CD4-positive, alpha-beta T cell treated with Interleukin-6 at 100 ng/mL for 8 hours (primary cell): ENCODE results near the gene NME7.
"Not testable (repeated sequence)": the region's sequence is repeated elsewhere in the genome, so short reads cannot be mapped to it uniquely, and the experiment has no call there.

Experiments used
- DNase-seq: peaks from one replicate; pipeline ENCODE4 v3.0.0-alpha.2; 2020; ENCODE audit warnings: mixed read lengths, low spot score

Gene NME7

GRCh38 chr1:169234780-169235179, 132.8 kb downstream of the NME7 start:
- no peak for DNase-seq

GRCh38 chr1:169217636-169218035, 150.0 kb downstream of the NME7 start:
- DNase-seq, result no peak

GRCh38 chr1:169214598-169214997, 153.0 kb downstream of the NME7 start:
- no peak for DNase-seq

DNA sequence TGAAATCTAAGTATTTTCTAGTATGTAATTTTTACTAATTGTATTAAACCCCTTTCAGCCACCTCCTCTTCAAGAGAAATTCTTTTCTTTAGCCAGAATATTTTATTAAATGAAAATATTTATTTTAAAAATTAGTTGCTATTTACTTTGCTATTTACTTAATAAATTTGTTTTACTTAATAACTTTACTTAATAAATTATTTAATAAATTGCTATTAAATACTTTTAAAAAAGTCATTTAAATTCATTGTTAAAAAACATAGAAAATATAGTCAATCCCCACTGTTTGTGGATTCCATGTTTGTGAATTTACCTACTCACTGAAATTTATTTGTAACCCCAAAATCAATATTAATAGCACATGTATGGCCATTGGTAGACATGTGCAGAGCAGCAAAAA, 155.5 kb downstream of the NME7 start:
- no peak for DNase-seq

DNA sequence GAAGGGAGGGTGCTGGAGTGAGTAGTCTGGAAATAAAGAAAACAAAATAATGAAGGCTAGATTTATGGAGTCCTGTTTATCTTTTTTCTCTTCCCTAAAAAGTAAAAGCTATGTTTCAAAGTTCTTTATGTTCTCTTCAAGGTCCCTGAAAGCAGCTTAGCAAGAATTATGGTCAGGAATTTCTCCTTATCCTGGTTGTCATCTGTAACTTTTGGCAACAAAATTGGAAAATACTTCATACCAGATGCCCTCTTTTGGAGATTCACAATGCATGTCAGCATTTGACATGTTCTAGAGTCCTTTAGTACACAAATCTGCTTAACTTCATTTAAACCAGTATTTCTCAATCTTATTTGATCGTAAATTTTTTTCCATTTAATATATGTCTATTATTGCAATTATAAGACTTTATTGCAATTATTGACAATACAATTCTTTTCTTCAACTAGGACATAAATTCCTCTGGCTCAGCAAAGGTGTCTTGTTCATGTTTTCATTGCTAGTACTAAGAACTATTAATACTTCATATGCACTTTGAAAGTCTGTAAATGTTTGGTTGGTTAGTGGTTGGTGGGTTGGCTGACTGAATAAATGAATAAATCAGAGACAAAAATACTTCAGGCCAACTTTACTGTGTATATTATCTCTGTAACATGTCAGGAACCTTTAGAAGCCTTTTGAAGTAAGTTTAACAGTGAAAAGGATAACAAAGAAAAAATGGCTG, 159.6 kb downstream of the NME7 start:
- no peak for DNase-seq

DNA sequence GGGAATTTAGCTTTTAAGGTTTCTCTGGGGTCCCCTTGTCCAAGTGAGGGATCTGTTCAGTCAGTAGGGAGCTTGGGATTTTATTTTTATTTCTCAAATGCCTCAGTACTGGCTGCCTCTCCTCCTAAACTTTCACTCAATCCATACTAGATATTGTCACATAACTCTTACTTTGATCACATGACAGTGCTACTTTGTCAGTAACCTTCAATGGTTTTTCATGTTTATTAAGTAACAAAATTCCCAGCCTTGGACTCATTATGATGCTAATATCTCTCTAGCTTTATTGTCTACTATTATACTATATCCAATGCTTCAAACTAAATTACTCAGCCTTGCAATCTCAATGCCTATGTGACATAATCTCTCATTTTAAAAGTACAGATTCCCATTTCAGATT, 163.4 kb downstream of the NME7 start:
- DNase-seq, result no peak

DNA sequence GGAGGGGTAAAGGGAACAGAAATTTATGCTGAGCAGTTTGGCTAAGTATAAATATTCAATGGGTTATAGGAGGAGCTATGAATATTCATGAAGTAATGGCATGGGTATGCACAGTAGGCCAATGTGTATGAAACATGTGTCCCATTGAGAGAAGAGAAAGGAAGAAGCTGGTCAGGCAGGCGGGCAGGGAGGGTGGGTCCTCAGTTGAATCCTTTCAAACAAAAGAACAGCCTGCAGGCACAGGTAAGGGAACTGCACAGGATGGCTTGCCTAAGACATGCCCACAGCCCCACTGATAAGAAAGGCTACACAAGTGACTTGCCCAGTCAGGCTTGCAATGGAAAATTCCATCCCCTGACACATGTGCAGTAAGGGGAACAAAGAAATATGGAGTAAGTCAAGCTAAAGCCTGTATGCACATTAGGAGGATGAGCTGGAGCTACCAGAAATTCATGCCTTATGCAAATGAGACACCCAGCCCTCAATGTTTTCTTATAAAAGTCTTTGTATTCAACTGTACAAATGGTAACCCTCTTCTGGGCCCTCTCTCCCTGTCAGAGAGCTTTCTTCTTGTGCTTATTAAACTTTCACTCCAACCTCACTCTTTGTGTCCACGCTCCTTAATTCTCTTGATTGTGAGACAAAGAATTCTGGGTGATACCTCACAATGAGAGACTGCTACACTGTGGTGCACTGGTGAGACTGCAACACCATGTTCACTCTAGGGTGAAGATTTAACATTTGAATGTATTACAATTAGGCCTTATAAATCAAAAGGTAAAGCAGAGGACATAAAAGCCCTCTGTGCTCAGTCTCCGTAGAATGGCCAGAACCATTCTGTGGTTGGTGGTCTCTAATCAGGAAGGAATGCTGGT, 164.6 kb downstream of the NME7 start:
- no peak for DNase-seq

DNA sequence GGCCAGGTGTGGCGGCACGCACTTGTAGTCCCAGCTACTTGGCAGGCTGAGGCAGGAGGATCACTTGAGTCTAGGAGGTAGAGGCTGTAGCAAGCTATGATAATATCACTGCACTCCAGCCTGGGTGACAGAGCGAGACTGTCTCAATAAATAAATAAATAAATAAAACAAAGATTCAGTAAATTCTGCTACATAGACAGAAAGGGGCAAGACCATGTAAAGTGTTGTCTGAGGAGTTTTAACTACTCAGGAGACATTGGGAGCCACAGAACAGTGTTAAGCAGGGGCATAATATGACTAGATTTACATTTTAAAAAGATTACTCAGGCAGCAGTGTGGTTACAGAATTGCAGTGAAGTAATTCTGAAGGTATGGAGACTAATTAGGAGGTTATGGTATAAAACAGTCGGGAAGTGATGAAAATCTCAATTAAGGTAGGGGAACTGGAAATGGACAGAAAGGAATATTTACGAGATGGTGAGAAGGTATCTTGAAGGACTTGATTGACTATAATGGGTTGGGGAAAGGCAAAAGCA, 166.4 kb downstream of the NME7 start:
- no peak for DNase-seq

- no peak for DNase-seq
Observed at GRCh38 chr1:169200319-169200718, 167.3 kb downstream of the NME7 start.

- no peak for DNase-seq
Observed at GRCh38 chr1:169196581-169196980, 171.0 kb downstream of the NME7 start.

DNA sequence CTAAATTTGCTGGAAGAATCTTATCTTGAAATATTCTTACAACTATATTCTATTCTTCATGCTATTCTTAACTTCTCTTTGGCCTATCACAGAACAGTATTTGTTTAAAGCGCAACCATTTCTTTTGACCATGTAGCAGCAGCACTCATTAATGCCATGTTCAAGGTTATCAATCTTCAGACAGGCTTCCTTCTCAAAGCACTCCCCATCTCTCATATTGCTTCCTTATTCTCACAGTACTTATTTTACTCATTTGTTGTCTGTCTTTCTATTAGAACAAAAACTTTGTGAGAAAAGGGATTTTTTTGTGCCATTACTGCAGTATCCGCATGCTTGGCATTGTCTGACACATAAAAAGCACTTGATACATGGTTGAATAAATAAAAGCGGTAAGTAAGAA, 171.4 kb downstream of the NME7 start:
- no peak for DNase-seq

GRCh38 chr1:169193191-169193850, 174.3 kb downstream of the NME7 start:
- no peak for DNase-seq

DNA sequence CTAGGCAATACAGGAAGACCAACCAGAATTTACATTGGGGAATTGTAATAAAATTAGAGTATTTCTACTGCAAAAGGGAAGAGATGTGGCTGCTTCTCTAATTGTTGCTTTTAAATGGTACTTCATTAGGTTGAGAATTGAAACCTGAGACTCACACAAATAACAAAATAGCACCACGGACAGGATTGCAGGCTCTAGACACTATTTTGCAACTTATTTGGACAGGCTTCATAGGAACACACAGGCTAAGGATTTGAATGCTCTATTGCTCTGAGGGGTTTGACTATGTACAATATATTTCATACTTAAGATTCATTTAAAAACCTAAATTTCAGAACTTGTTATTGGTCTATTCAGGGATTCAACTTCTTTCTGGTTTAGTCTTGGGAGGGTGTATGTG, 181.5 kb downstream of the NME7 start:
- DNase-seq, result no peak

DNA sequence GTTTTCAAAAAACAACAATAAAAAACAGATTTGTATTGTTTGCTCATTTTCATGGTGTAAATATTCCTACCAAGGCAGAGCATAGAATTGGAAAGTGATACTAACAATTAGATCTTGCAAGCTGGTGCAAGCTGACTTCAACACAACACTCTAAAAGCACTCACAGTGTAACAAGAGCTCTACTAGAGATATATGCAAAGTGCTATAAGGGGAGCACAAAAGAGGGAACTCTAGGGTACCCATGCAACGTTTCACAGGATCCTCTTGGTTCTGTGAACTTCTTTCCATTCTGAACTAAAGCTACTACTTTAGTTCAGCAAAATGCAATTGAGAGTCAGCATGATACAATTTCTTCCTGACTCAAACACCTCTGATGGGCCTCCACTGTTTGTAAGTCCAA, 182.8 kb downstream of the NME7 start:
- no peak for DNase-seq

- no peak for DNase-seq
Observed at GRCh38 chr1:169180174-169180573, 187.4 kb downstream of the NME7 start.

DNA sequence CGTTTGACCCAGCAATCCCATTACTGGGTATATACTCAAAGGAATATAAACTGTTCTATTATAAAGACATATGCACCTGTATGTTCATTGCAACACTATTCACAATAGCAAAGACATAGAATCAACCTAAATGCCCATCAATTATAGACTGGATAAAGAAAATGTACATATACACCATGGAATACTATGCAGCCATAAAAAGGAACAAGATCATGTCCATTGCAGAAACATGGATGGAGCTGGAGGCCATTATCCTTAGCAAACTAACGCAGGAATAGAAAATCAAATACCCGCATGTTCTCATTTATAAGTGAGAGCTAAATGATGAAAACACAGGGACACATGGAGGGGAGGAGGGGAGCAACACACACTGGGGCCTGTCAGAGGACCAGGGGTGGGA, 188.2 kb downstream of the NME7 start:
- not testable (repeated sequence) for DNase-seq

- no peak for DNase-seq
Observed at GRCh38 chr1:169175461-169175860, 192.1 kb downstream of the NME7 start.

- no peak for DNase-seq
Observed at GRCh38 chr1:169163059-169163458, 204.5 kb downstream of the NME7 start.

DNA sequence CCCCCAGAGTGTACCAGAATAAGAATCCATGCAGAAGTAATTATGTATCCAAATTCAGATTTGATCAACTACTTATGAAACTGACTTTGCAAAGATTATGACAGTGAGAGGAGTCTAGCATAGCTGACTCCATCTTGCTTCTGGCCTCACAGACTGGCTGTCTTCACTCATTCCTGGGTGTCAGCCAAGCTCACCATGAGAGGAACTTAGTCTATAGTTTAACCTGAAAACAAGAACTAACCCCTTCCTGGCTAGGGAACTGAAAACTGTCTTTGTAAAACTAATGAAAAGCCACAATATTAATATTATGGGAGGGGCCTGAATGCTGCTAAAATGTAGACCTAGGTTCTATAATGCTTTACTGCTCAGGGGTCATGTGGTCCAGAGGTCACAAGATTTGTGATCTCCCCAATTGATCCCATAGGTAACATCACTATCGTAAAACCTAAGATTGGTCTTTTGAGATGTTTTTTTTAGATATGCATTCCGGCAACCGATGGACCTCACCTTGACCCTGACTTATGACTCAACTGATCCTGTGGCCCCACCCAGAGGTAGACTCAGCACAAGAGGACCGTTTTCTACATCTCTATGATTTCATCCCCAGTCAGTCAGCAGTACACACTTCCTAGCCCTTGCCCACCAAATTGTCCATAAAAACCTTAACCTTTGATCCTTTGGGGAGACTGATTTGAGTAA, 206.0 kb downstream of the NME7 start:
- DNase-seq, result no peak

- no peak for DNase-seq
Observed at GRCh38 chr1:169160845-169161495, 206.6 kb downstream of the NME7 start.

GRCh38 chr1:169156580-169156979, 211.0 kb downstream of the NME7 start:
- DNase-seq, result no peak

- no peak for DNase-seq
Observed at GRCh38 chr1:169155675-169156074, 211.9 kb downstream of the NME7 start.
